ENCODE measurements around the gene DCLRE1B.

DNA sequence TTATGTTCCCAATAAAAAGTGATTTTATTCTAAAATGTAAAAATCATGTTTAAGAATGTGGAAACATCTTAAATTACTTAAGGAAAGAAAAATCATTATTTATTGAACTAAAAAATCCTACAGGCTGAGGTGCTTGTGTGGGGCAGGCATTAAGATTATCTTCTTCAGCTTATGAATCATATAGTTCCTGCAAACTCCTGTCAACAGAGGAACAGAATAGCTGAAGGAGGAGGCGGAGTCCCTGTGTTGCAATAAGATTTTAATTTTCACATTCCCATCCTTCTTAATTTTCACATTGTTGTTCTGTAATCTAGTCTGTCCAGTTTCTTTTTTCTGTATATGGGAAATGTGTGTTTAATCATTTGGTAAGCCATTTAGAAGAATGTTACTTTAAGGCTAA, 53.6 kb downstream of the DCLRE1B start:
- TF ChIP-seq ZNF426 (tag by site-specific recombination; IDR thresholded peaks at IDR 0.05) (no peak), ZNF76 (tag by site-specific recombination; IDR thresholded peaks at IDR 0.05; ENCODE audit: borderline replicate concordance, low read depth) (no peak), ZNF274 (IDR thresholded peaks at IDR 0.05; ENCODE audit: low read length) (no peak), ZNF274 (tag by site-specific recombination; IDR thresholded peaks at IDR 0.05; ENCODE audit: borderline replicate concordance) (no peak), SALL2 (tag by site-specific recombination; IDR thresholded peaks at IDR 0.05; ENCODE audit: borderline replicate concordance) (no peak), ZNF558 (tag by site-specific recombination; IDR thresholded peaks at IDR 0.05) (no peak), ZNF544 (tag by site-specific recombination; IDR thresholded peaks at IDR 0.05) (no peak), ZNF776 (tag by site-specific recombination; IDR thresholded peaks at IDR 0.05; ENCODE audit: borderline replicate concordance) (no peak), ZNF626 (tag by site-specific recombination; IDR thresholded peaks at IDR 0.05) (no peak), ZEB2 (tag by site-specific recombination; IDR thresholded peaks at IDR 0.05) (no peak), YY1 (tag by site-specific recombination; IDR thresholded peaks at IDR 0.05) (no peak)
- TF ChIP-seq, protein P1, sequence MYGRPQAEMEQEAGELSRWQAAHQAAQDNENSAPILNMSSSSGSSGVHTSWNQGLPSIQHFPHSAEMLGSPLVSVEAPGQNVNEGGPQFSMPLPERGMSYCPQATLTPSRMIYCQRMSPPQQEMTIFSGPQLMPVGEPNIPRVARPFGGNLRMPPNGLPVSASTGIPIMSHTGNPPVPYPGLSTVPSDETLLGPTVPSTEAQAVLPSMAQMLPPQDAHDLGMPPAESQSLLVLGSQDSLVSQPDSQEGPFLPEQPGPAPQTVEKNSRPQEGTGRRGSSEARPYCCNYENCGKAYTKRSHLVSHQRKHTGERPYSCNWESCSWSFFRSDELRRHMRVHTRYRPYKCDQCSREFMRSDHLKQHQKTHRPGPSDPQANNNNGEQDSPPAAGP (tag by site-specific recombination; IDR thresholded peaks at IDR 0.05) = no peak
- TF ChIP-seq, protein P2, sequence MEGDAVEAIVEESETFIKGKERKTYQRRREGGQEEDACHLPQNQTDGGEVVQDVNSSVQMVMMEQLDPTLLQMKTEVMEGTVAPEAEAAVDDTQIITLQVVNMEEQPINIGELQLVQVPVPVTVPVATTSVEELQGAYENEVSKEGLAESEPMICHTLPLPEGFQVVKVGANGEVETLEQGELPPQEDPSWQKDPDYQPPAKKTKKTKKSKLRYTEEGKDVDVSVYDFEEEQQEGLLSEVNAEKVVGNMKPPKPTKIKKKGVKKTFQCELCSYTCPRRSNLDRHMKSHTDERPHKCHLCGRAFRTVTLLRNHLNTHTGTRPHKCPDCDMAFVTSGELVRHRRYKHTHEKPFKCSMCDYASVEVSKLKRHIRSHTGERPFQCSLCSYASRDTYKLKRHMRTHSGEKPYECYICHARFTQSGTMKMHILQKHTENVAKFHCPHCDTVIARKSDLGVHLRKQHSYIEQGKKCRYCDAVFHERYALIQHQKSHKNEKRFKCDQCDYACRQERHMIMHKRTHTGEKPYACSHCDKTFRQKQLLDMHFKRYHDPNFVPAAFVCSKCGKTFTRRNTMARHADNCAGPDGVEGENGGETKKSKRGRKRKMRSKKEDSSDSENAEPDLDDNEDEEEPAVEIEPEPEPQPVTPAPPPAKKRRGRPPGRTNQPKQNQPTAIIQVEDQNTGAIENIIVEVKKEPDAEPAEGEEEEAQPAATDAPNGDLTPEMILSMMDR (tag by site-specific recombination; IDR thresholded peaks at IDR 0.05) = no peak
- TF ChIP-seq, protein P3, sequence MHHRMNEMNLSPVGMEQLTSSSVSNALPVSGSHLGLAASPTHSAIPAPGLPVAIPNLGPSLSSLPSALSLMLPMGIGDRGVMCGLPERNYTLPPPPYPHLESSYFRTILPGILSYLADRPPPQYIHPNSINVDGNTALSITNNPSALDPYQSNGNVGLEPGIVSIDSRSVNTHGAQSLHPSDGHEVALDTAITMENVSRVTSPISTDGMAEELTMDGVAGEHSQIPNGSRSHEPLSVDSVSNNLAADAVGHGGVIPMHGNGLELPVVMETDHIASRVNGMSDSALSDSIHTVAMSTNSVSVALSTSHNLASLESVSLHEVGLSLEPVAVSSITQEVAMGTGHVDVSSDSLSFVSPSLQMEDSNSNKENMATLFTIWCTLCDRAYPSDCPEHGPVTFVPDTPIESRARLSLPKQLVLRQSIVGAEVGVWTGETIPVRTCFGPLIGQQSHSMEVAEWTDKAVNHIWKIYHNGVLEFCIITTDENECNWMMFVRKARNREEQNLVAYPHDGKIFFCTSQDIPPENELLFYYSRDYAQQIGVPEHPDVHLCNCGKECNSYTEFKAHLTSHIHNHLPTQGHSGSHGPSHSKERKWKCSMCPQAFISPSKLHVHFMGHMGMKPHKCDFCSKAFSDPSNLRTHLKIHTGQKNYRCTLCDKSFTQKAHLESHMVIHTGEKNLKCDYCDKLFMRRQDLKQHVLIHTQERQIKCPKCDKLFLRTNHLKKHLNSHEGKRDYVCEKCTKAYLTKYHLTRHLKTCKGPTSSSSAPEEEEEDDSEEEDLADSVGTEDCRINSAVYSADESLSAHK (tag by site-specific recombination; IDR thresholded peaks at IDR 0.05) = no peak

All from HEK293 (cell line).